ENCODE data around the gene PLAGL2. TPM values are rescaled to one million over a fixed set of nuclear protein-coding genes. Genes with fewer than 3 reads are reported as not detected.

PLAGL2 gene
- total RNA-seq, 1 donor from 2014 or later = 7.3 TPM

DNA sequence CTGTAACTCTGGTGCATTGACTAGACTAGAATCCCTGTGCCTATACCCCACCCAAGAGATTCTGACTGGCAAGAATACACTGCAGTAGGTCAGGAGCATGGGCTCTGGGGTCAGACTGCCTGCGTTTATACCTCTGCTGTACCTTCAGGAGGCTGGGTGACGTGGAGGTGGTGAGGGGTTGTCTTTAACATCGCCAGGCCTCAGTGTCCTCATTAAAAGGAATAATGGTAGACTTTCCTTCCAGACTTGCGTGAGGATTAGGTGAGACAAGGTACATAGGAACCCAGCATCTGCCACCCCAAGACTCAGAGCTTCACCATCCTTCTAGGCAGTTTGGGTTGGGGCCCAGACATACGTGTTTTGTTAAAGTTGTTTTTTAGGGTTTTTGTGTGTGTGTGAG, 53.8 kb downstream of the PLAGL2 start:
- intact Hi-C loops (cut with micrococcal nuclease) = no loop called here

DNA sequence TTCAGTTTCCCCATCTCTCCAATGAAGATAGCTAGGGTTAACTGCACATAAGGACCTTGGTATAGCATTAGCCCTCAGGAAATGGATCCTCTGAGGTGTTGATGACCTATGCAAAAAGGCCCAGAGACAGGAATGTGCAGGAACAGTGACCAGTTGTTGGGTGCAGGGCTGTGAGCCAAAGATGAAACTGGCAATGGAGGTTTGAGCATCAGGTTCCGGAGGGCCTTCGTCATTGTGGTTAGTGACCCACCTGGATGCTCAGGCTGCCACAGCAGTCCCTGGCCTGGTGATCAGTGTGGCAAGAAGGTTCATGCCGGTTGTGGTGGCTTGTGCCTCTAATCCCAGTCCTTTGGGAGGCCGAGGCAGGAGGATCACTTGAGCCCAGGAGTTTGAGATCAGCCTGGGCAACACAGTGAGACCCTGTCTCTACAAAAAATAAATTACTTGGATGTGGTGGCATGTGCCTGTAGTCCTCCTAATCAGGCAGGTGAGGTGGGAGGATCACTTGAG, 54.3 kb downstream of the PLAGL2 start:
- no peaks in the 10 kb centered on the region for H3K9me3 ChIP-seq (replicated peaks)
- no peaks in the 10 kb centered on the region for H3K27me3 ChIP-seq (ENCODE audit: low read depth)
- H3K36me3 ChIP-seq = peaks cover 69% of the 10 kb centered on the region
- no peak overlapping the region for H3K4me3 ChIP-seq
- no peak overlapping the region for H3K27ac ChIP-seq (replicated peaks)
- no peak for DNase-seq
- TF ChIP-seq, protein P1, sequence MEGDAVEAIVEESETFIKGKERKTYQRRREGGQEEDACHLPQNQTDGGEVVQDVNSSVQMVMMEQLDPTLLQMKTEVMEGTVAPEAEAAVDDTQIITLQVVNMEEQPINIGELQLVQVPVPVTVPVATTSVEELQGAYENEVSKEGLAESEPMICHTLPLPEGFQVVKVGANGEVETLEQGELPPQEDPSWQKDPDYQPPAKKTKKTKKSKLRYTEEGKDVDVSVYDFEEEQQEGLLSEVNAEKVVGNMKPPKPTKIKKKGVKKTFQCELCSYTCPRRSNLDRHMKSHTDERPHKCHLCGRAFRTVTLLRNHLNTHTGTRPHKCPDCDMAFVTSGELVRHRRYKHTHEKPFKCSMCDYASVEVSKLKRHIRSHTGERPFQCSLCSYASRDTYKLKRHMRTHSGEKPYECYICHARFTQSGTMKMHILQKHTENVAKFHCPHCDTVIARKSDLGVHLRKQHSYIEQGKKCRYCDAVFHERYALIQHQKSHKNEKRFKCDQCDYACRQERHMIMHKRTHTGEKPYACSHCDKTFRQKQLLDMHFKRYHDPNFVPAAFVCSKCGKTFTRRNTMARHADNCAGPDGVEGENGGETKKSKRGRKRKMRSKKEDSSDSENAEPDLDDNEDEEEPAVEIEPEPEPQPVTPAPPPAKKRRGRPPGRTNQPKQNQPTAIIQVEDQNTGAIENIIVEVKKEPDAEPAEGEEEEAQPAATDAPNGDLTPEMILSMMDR (IDR thresholded peaks at IDR 0.05; ENCODE audit: borderline replicate concordance) = no peak
- H3K4me1 ChIP-seq = peaks cover 26% of the 10 kb centered on the region
- intact Hi-C loops (cut with micrococcal nuclease) = no loop called here

More for the DNA sequence above, 53.8 kb downstream of the PLAGL2 start:
- DNase-seq = no peak
- peaks cover 26% of the 10 kb centered on the region for H3K4me1 ChIP-seq
- H3K36me3 ChIP-seq = peaks cover 69% of the 10 kb centered on the region
- TF ChIP-seq, protein P1 (IDR thresholded peaks at IDR 0.05; ENCODE audit: borderline replicate concordance) = no peak
- no peaks in the 10 kb centered on the region for H3K9me3 ChIP-seq (replicated peaks)
- no peak overlapping the region for H3K27ac ChIP-seq (replicated peaks)
- no peaks in the 10 kb centered on the region for H3K27me3 ChIP-seq (ENCODE audit: low read depth)
- no peak overlapping the region for H3K4me3 ChIP-seq

DNA sequence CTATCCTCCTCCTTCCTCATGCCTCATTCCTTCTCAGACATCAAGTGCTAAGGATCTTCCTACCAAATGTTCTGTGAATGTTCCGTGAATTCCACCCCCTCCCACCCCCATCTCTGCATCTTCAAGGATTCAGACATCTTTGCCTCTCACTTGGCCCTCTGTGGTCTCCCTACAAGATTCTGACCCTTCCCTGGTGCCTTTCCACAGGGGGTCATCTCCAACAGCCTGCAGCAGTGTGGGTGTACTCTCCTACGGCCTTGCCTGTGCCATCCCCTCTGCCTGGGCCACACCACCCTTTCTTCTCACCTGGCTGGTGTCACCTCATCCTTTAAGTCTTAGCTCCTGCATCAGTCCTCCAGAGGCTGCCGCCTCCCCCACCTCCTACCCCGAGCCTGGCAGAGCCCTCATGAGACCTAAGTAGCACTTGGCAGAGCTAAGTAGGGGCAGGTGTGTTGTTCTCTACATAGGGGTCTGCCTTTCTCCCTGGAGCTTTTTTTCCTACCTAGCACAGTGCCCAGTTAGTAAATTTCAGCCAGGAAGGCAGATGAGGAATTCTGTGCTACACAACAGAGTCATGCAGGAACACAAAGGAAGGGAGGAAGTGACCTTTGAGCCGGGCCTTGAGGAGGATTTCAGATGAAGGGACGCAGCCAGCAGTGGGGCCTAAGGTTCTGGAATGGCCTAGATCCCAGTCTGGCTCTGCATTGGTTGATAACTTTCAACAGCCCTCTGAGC, 55.0 kb downstream of the PLAGL2 start:
- peaks cover 26% of the 10 kb centered on the region for H3K4me1 ChIP-seq
- DNase-seq = no peak
- no peaks in the 10 kb centered on the region for H3K9me3 ChIP-seq (replicated peaks)
- H3K4me3 ChIP-seq = no peak overlapping the region
- intact Hi-C loops (cut with micrococcal nuclease) = no loop called here
- H3K27me3 ChIP-seq (ENCODE audit: low read depth) = no peaks in the 10 kb centered on the region
- H3K36me3 ChIP-seq = peaks cover 69% of the 10 kb centered on the region
- TF ChIP-seq, protein P1 (IDR thresholded peaks at IDR 0.05; ENCODE audit: borderline replicate concordance) = no peak
- H3K27ac ChIP-seq (replicated peaks) = no peak overlapping the region

DNA sequence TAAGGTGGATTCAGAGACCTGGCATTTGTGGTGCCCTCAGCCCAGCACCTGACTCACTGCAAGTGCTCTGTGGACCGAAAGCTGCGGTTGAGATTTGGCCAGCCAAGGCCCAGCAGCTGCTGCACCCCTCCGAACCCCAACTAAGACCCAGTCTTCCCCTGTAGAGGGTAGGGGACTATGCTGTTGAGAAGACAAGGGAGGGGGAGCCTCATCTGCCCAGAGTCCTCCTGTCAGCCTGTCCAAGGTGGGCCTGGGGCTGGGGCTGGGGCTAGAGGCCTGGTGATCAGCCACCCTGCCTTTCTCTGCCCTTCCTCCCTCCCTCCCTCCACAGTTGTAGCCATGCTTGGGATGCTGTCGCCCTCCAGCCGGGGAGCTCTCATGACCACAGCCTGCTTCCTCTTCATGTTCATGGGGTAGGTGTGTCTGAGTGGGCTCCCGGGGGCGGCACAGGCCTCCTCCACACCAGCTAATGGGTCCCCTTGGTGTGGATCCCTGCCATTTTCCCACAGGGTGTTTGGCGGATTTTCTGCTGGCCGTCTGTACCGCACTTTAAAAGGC, 57.2 kb downstream of the PLAGL2 start:
- TF ChIP-seq, protein P1 (IDR thresholded peaks at IDR 0.05; ENCODE audit: borderline replicate concordance) = no peak
- no peaks in the 10 kb centered on the region for H3K9me3 ChIP-seq (replicated peaks)
- DNase-seq = no peak
- no peak overlapping the region for H3K4me3 ChIP-seq
- peaks cover 21% of the 10 kb centered on the region for H3K4me1 ChIP-seq
- H3K36me3 ChIP-seq = peaks cover 84% of the 10 kb centered on the region
- intact Hi-C loops (cut with micrococcal nuclease) = no loop called here
- no peak overlapping the region for H3K27ac ChIP-seq (replicated peaks)
- H3K27me3 ChIP-seq (ENCODE audit: low read depth) = no peaks in the 10 kb centered on the region

DNA sequence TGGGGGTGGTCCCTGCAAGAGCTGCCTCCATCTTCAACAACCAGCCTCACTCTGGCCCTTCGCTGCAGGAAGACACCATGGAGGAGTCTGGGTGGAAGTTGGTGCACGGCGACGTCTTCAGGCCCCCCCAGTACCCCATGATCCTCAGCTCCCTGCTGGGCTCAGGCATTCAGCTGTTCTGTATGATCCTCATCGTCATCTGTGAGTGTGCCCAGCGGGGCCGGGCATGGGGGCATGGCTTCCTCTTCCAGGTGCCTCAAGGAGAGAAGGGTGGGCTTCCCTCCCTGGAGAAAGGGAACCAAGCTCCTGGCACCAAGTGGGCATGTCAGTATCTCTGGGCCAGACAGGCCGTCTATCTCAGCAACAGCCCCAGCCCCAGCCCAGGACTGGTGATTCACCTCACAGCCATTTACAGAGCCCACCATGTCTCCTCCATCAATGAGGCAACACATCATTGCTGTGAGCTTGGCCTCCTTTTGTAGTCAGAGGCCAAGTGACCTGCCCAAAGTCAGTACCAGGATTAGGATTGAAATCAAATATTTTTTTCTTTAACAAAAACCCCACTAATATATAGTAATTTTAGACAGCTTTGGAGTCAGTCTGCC, 57.9 kb downstream of the PLAGL2 start:
- Histone ChIP-seq H3K4me1 (peaks cover 14% of the 10 kb centered on the region), H3K27me3 (ENCODE audit: low read depth) (no peaks in the 10 kb centered on the region), H3K36me3 (peaks cover 91% of the 10 kb centered on the region), H3K4me3 (no peak overlapping the region), H3K27ac (replicated peaks) (no peak overlapping the region), H3K9me3 (replicated peaks) (no peaks in the 10 kb centered on the region)
- TF ChIP-seq, protein P1 (IDR thresholded peaks at IDR 0.05; ENCODE audit: borderline replicate concordance) = no peak
- no peak for DNase-seq
- intact Hi-C loops (cut with micrococcal nuclease) = no loop called here
